HG03103 (cell line): ENCODE measurements around the gene C17orf58.
"Not testable (repeated sequence)": the region's sequence is repeated elsewhere in the genome, so short reads cannot be mapped to it uniquely, and the experiment has no call there.

Source experiments
- ATAC-seq: cut with Tn5 transposase; IDR thresholded peaks from one replicate; pipeline ENCODE4 v1.9.1; 2021; ENCODE audit warnings: low read depth; ENCODE audit not compliant: unreplicated experiment

Gene C17orf58

DNA sequence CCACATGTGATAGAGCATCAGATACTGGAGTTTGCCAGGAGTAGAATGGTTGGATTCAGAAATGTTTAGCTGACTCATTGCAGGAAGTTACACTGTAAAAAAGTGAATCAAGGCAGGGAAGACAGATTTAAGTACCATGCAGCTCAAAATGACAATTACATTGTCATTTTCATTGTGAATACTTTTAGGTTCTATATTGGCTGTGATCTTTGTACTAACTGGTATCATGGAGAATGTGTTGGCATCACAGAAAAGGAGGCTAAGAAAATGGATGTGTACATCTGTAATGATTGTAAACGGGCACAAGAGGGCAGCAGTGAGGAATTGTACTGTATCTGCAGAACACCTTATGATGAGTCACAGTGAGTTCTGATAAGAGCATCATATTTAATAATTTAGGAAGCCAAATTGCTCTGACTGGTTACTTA lies 33.1 kb downstream of the C17orf58 start:
- ATAC-seq = not testable (repeated sequence)

GRCh38 chr17:67962156-67962555 lies 34.1 kb downstream of the C17orf58 start:
- ATAC-seq = not testable (repeated sequence)

DNA sequence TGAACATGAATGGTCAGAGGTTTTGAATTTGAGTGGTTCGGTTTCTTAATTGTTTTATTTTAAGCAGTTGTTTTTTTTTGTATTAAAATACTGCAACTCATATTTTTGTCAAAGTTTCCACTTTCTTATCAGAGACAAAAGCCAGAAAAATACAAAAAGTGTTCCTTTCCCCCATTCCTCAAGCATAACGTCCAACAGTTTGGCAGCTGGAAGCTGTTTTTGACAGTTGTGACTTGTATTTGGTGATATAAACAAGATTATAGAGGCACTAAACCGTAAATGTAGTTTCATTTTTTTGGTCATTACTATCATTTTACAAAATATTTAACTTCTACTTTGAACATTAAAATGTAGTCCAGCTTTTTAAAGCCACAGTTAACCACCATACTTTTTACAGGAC lies 36.0 kb downstream of the C17orf58 start:
- ATAC-seq = not testable (repeated sequence)

- ATAC-seq = no peak
Measured at GRCh38 chr17:67959510-67959909, 36.8 kb downstream of the C17orf58 start.

GRCh38 chr17:67950945-67951344 lies 45.3 kb downstream of the C17orf58 start:
- no peak for ATAC-seq

DNA sequence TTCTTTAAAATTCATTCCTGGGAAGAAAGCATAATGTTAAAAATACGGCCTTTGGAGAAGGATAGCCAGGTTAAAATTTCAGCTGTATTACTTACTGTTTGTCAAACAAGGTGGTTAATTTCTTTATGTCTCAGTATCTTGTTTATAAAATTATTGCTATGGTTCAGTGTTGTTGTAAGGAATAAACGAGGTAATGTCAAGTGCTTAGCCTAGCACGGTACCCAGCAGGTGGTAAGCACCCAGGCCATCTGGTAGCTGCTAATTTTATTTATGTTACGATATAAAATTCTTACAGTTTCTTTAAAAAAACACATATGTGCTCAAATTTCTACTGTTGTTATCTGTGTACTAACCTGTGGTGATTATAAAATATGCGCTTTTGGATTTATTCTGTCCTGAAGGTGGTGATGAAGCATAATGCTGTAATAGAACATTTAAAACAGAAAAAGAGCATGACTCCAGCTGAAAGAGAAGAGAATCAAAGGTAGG lies 48.9 kb downstream of the C17orf58 start:
- no peak for ATAC-seq

- no peak for ATAC-seq
Measured at GRCh38 chr17:67946513-67946912, 49.8 kb downstream of the C17orf58 start.

DNA sequence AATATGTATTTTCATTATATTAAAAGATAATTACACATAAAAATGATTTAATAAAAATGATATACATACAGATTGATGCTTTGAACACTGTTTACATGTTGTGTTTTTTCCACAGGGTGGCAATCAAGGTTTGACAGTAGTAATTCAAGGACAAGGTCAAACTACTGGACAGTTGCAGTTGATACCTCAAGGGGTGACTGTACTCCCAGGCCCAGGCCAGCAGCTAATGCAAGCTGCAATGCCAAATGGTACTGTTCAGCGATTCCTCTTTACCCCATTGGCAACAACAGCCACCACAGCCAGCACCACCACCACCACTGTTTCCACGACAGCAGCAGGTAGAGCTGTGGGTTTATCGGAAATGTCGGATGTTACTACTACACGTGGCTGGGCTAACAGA lies 52.2 kb downstream of the C17orf58 start:
- ATAC-seq = no peak

- no peak for ATAC-seq
Measured at GRCh38 chr17:67942810-67943209, 53.5 kb downstream of the C17orf58 start.
